A549 (cell line): ENCODE measurements around the gene IFT57. TPM values are rescaled to one million over a fixed set of nuclear protein-coding genes. Genes with fewer than 3 reads are reported as not detected.

Experiments used
- ATAC-seq, 2 experiments: fragments of 200-7000 bp in 1 of 2; fragments of >200 bp in 1 of 2; cut with Nextera tagmentation in 1 of 2; cut with Tn5 transposase in 1 of 2; 3 replicates each; pipeline versions ENCODE4 v1.8.0 to v1.9.1; 2018 to 2020; ENCODE audit warnings: mild to moderate bottlenecking in 1 of 2, moderate library complexity in 1 of 2
- CTCF ChIA-PET: fragments of 300-600 bp; sonication (Branson Sonifier 250); formaldehyde crosslinking; extraction: SDS; loops from one replicate; lab custom pipeline; 2021; ENCODE audit warnings: antibody characterized with exemption, inconsistent platforms; lab: Yijun Ruan, JAX
- POLR2A ChIA-PET: fragments of 350-600 bp; formaldehyde crosslinking; extraction: SDS; loops from one replicate; lab custom pipeline; 2021; ENCODE audit warnings: antibody characterized with exemption, inconsistent platforms; lab: Yijun Ruan, JAX
- DNase-seq, 2 experiments: peaks; one replicate each; pipeline versions ENCODE4 v3.0.0 to v3.0.0-alpha.2; 2011 to 2016; ENCODE audit warnings: low read depth in 1 of 2, low spot score in 1 of 2
- FAIRE-seq: peaks from 2 replicates; lab custom pipeline; 2011; peaks lifted over from hg19 to GRCh38; lab: Jason Lieb, UNC
- H3K27ac ChIP-seq, 2 experiments: fragments of >200 bp; sonication (Bioruptor Twin); formaldehyde crosslinking; 3 replicates each; pipeline ENCODE4 v1.5.1; 2016 to 2017
- H3K4me1 ChIP-seq: fragments of >200 bp; sonication (Bioruptor Twin); formaldehyde crosslinking; 3 replicates; pipeline ENCODE4 v1.6.1; 2016
- H3K4me2 ChIP-seq: fragments of >200 bp; sonication (Bioruptor Twin); formaldehyde crosslinking; 3 replicates; pipeline ENCODE4 v1.6.1; 2016
- H3K4me3 ChIP-seq: fragments of >200 bp; sonication (Bioruptor Twin); formaldehyde crosslinking; 3 replicates; pipeline ENCODE4 v1.5.1; 2016
- H3K9me3 ChIP-seq: fragments of >200 bp; sonication (Bioruptor Twin); formaldehyde crosslinking; 3 replicates; pipeline ENCODE4 v1.6.1; 2016
- CEBPB ChIP-seq, 2 experiments: fragments of >200 bp in 1 of 2; sonication (Bioruptor Twin) in 1 of 2; formaldehyde crosslinking in 1 of 2; IDR thresholded peaks; 2 replicates each; pipeline ENCODE4 v1.6.1; 2012 to 2016
- CHD4 ChIP-seq: fragments of 200-600 bp; sonication (generic); IDR thresholded peaks from 2 replicates; pipeline ENCODE4 v1.6.1; 2016; ENCODE audit warnings: antibody characterized with exemption, mild to moderate bottlenecking, borderline replicate concordance
- EHMT2 ChIP-seq: fragments of 200-600 bp; sonication (generic); IDR thresholded peaks from 2 replicates; pipeline ENCODE4 v1.6.1; 2016; ENCODE audit warnings: antibody characterized with exemption, low read depth, mild to moderate bottlenecking, moderate library complexity
- EP300 ChIP-seq, 2 experiments: fragments of >200 bp; sonication (Bioruptor Twin); formaldehyde crosslinking; IDR thresholded peaks; 2 replicates in 1 of 2; 3 replicates in 1 of 2; pipeline ENCODE4 v1.6.1; 2016 to 2017
- FOSB ChIP-seq: fragments of 250-450 bp; sonication (Bioruptor Pico); IDR thresholded peaks from 2 replicates; pipeline ENCODE4 v1.5.0; 2020; ENCODE audit warnings: mild to moderate bottlenecking, moderate library complexity
- HDAC2 ChIP-seq: fragments of 200-600 bp; sonication (generic); IDR thresholded peaks from 2 replicates; pipeline ENCODE4 v1.6.1; 2016
- HES2 ChIP-seq: fragments of >200 bp; sonication (Bioruptor Twin); formaldehyde crosslinking; IDR thresholded peaks from 2 replicates; pipeline ENCODE4 v1.6.1; 2016
- HEYL ChIP-seq: fragments of 250-450 bp; sonication (Bioruptor Pico); IDR thresholded peaks from 2 replicates; pipeline ENCODE4 v1.8.0; 2021; ENCODE audit warnings: mild to moderate bottlenecking, moderate library complexity
- HMGXB4 ChIP-seq: fragments of 250-450 bp; sonication (Bioruptor Pico); IDR thresholded peaks from 2 replicates; pipeline ENCODE4 v1.5.0; 2021; ENCODE audit warnings: mild to moderate bottlenecking, moderate library complexity, borderline replicate concordance
- MAFK ChIP-seq: fragments of 450-650 bp; IDR thresholded peaks from 2 replicates; pipeline ENCODE4 v1.6.1; 2014; ENCODE audit not compliant: partially characterized antibody
- MAZ ChIP-seq: fragments of 150-350 bp; IDR thresholded peaks from 2 replicates; pipeline ENCODE4 v1.6.1; 2014; ENCODE audit warnings: antibody characterized with exemption, low read depth, low read length, borderline replicate concordance
- PHF8 ChIP-seq: fragments of 200-600 bp; sonication (generic); IDR thresholded peaks from 2 replicates; pipeline ENCODE4 v1.6.1; 2016; ENCODE audit warnings: low read depth, mild to moderate bottlenecking, antibody characterized with exemption, moderate library complexity, borderline replicate concordance
- RAD21 ChIP-seq, 2 experiments: fragments of >200 bp in 1 of 2; sonication (Bioruptor Twin) in 1 of 2; formaldehyde crosslinking in 1 of 2; IDR thresholded peaks in 1 of 2; conservative IDR thresholded peaks in 1 of 2; 2 replicates in 1 of 2; 3 replicates in 1 of 2; pipeline ENCODE4 v1.6.1; 2012 to 2018; ENCODE audit warnings: inconsistent platforms in 1 of 2
- RARB ChIP-seq: fragments of 250-450 bp; sonication (Bioruptor Pico); IDR thresholded peaks from 2 replicates; pipeline ENCODE4 v1.8.0; 2021; ENCODE audit warnings: mild to moderate bottlenecking, moderate library complexity
- SMC3 ChIP-seq: fragments of >200 bp; sonication (Bioruptor Twin); formaldehyde crosslinking; IDR thresholded peaks from 3 replicates; pipeline ENCODE4 v1.6.1; 2018; ENCODE audit warnings: inconsistent platforms
- SREBF2 ChIP-seq: fragments of 450-650 bp; IDR thresholded peaks from 2 replicates; pipeline ENCODE4 v1.6.1; 2014; ENCODE audit warnings: mild to moderate bottlenecking, moderate library complexity
- TFCP2L1 ChIP-seq: fragments of 250-450 bp; sonication (Bioruptor Pico); IDR thresholded peaks from 2 replicates; pipeline ENCODE4 v1.5.0; 2021; ENCODE audit warnings: mild to moderate bottlenecking
- USF2 ChIP-seq: fragments of 450-650 bp; IDR thresholded peaks from 2 replicates; pipeline ENCODE4 v1.6.1; 2014; ENCODE audit warnings: antibody characterized with exemption
- ZNF302 ChIP-seq: fragments of 250-450 bp; sonication (Bioruptor Pico); IDR thresholded peaks from 2 replicates; pipeline ENCODE4 v1.9.0; 2021; ENCODE audit warnings: inconsistent platforms, mild to moderate bottlenecking, moderate library complexity
- WGBS: methylation state at CpG from one replicate; pipeline ENCODE4 v1.1.6; 2017; ENCODE audit errors: missing lambda C conversion rate; 5-methylcytosine and 5-hydroxymethylcytosine counted together
- polyA plus RNA-seq, 4 experiments: library from polyadenylated mRNA; depleted of rRNA in 3 of 4; stranded (reverse); fragments of >200 nt; fragmentation: RNase III in 1 of 4; extraction: RNeasy Plus Mini Kit Qiagen cat#74134 plus additional on column Dnase treatment in 1 of 4; gene quantifications; 2 replicates in 3 of 4; 3 replicates in 1 of 4; pipeline ENCODE4 v1.2.3, GENCODE V29; 2011 to 2017
- TF ChIP-seq, protein P1 (sequence below): fragments of 200-600 bp; sonication (generic); IDR thresholded peaks from 2 replicates; pipeline ENCODE4 v1.6.1; 2016; ENCODE audit warnings: antibody characterized with exemption, mild to moderate bottlenecking, moderate library complexity

Gene IFT57
- polyA plus RNA-seq, 2 of the 4 experiments (the other 2 are of a cell fraction), result 39.1 to 59.2 TPM

DNA sequence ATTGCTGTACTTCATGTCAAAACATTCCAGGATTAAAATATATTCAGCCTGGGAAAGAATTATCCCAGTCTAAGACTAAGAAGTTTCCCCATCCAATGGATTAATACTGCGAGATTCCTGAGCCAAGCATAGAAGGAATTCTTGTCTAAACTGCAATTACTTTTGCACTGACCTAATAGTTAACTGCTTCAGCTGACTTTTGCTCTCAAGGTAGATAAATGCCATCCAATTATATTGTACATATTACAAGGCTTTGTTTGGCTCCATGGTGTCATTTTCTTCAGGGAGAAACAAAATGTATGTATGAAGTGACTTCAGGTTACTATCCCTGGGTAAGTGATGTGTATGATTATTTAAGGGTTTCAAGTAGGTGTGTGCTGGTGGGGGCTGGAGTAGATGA lies 6.1 kb upstream of the IFT57 start:
- 85% methylated on average over 1 of the region's 1 CpG for WGBS
- ChIA-PET CTCF (no interaction called here), POLR2A (no interaction called here)
- TF ChIP-seq CHD4 (no peak), USF2 (no peak), RARB (CRISPR knock-in tag) (no peak), TFCP2L1 (no peak), RAD21 (conservative IDR thresholded peaks at IDR 0.05 in 1 of 2, IDR thresholded peaks at IDR 0.05 in 1 of 2) (no peak)
- no peak overlapping the region for H3K27ac ChIP-seq
- FAIRE-seq, result no peak
- H3K4me1 ChIP-seq, result no peaks in the 10 kb centered on the region
- H3K9me3 ChIP-seq, result no peaks in the 10 kb centered on the region
- no peak overlapping the region for H3K4me2 ChIP-seq
- H3K4me3 ChIP-seq, result no peak overlapping the region
- no peak for DNase-seq
- ATAC-seq, result no peak

GRCh38 chr3:108227131-108227530 lies 4.9 kb upstream of the IFT57 start:
- ATAC-seq (no peak), DNase-seq (no peak)
- H3K4me3 ChIP-seq, result no peak overlapping the region
- CTCF ChIA-PET, result no interaction called here
- H3K4me2 ChIP-seq, result no peak overlapping the region
- H3K27ac ChIP-seq, result no peak overlapping the region
- H3K9me3 ChIP-seq, result no peaks in the 10 kb centered on the region
- no peaks in the 10 kb centered on the region for H3K4me1 ChIP-seq
- TF ChIP-seq MAFK (no peak), SREBF2 (no peak), HEYL (CRISPR knock-in tag) (no peak), RAD21 (conservative IDR thresholded peaks at IDR 0.05 in 1 of 2, IDR thresholded peaks at IDR 0.05 in 1 of 2) (no peak), CHD4 (no peak), HMGXB4 (CRISPR knock-in tag) (no peak), RARB (CRISPR knock-in tag) (no peak), FOSB (CRISPR knock-in tag) (no peak), EP300 (IDR thresholded peaks at IDR 0.05) (no peak), HDAC2 (no peak), ZNF302 (CRISPR knock-in tag) (no peak), HES2 (no peak), MAZ (no peak)
- TF ChIP-seq, protein P1, sequence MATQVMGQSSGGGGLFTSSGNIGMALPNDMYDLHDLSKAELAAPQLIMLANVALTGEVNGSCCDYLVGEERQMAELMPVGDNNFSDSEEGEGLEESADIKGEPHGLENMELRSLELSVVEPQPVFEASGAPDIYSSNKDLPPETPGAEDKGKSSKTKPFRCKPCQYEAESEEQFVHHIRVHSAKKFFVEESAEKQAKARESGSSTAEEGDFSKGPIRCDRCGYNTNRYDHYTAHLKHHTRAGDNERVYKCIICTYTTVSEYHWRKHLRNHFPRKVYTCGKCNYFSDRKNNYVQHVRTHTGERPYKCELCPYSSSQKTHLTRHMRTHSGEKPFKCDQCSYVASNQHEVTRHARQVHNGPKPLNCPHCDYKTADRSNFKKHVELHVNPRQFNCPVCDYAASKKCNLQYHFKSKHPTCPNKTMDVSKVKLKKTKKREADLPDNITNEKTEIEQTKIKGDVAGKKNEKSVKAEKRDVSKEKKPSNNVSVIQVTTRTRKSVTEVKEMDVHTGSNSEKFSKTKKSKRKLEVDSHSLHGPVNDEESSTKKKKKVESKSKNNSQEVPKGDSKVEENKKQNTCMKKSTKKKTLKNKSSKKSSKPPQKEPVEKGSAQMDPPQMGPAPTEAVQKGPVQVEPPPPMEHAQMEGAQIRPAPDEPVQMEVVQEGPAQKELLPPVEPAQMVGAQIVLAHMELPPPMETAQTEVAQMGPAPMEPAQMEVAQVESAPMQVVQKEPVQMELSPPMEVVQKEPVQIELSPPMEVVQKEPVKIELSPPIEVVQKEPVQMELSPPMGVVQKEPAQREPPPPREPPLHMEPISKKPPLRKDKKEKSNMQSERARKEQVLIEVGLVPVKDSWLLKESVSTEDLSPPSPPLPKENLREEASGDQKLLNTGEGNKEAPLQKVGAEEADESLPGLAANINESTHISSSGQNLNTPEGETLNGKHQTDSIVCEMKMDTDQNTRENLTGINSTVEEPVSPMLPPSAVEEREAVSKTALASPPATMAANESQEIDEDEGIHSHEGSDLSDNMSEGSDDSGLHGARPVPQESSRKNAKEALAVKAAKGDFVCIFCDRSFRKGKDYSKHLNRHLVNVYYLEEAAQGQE, result no peak
- TF ChIP-seq, all 56 proteins: peak for 0
- FAIRE-seq, result no peak
- 41% methylated on average over 3 of the region's 6 CpGs for WGBS
- POLR2A ChIA-PET, result no interaction called here

DNA sequence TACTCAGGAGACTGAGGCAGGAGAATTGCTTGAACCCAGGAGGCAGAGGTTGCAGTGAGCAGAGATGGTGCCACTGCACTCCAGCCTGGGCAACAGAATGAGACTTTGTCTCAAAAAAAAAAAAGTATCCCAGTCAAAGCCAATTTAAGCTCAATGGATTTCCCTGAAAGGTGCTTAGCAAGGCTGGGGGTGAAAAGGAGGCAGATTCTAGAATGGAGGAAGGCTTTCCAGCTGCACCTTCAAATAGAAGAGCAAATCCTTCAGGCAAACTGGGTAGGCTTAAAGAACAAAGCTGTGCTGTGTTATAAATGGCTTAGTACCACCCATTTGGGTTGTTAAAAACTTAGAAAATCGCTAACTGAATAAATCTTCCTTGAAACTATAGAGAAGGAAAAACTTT lies 3.0 kb upstream of the IFT57 start:
- no peak for ATAC-seq

More for the DNA sequence above, 3.0 kb upstream of the IFT57 start:
- ChIA-PET CTCF (interaction anchor here (1.2 to 1.3 kb wide), 2 partner anchors 12 to 252 kb away, joined by 3 to 6 read pairs; no protein-coding TSS in a partner anchor), POLR2A (no interaction called here)
- Histone ChIP-seq H3K9me3 (no peaks in the 10 kb centered on the region), H3K4me3 (no peak overlapping the region), H3K27ac (no peak overlapping the region), H3K4me1 (peaks cover 10% of the 10 kb centered on the region; the same call in 2 of the 3 replicates), H3K4me2 (no peak overlapping the region)
- WGBS, result 67% methylated on average over 1 of the region's 1 CpG
- DNase-seq (no peak), FAIRE-seq (no peak)
- TF ChIP-seq CEBPB (IDR thresholded peaks at IDR 0.05), result no peak
- no peak for TF ChIP-seq EHMT2
- no peak for TF ChIP-seq SMC3
- TF ChIP-seq HEYL (CRISPR knock-in tag), result no peak
- no peak for TF ChIP-seq PHF8
